GM12878 (cell line): ENCODE data around the gene SDC1. TPM values are rescaled to one million over a fixed set of nuclear protein-coding genes. Genes with fewer than 3 reads are reported as not detected.

Experiments
- ATAC-seq: fragments of 200-7000 bp; cut with Tn5 transposase; 3 replicates; pipeline ENCODE4 v1.9.1; 2020; ENCODE audit warnings: mild to moderate bottlenecking, moderate library complexity
- BruUV-seq: library from RNA; stranded (reverse); fragments of 400-500 nt; replicated peaks from 2 replicates; lab custom pipeline; 2021; lab: Mats Ljungman, UMichigan
- CTCF ChIA-PET: fragments of 300-600 bp; sonication (Branson Sonifier 250); formaldehyde crosslinking; extraction: SDS; loops from one replicate; lab custom pipeline; 2021; ENCODE audit warnings: inconsistent platforms; lab: Yijun Ruan, JAX
- POLR2A ChIA-PET: fragments of 350-600 bp; formaldehyde crosslinking; extraction: SDS; loops from one replicate; lab custom pipeline; 2021; ENCODE audit warnings: inconsistent platforms; lab: Charles Lee
- RAD21 ChIA-PET: fragments of 300-600 bp; sonication (Branson Sonifier 250); formaldehyde crosslinking; loops from one replicate; lab custom pipeline; 2023; ENCODE audit warnings: antibody characterized with exemption; ENCODE audit not compliant: unreplicated experiment; lab: Charles Lee
- SMC1A ChIA-PET: fragments of 300-600 bp; sonication (Branson Sonifier 250); formaldehyde crosslinking; loops from one replicate; lab custom pipeline; 2023; ENCODE audit not compliant: unreplicated experiment, uncharacterized antibody; lab: Charles Lee
- DNase-seq: peaks from one replicate; pipeline ENCODE4 v3.0.0-alpha.2; 2011; ENCODE audit warnings: low read depth, low spot score
- FAIRE-seq: peaks from 3 replicates; lab custom pipeline; 2011; peaks lifted over from hg19 to GRCh38; lab: Jason Lieb, UNC
- H2AFZ ChIP-seq: 2 replicates; pipeline ENCODE4 v1.6.0; 2011; ENCODE audit warnings: low read depth, low read length, control low read depth; ENCODE audit not compliant: control insufficient read depth
- H3K27ac ChIP-seq: 2 replicates; pipeline ENCODE4 v1.5.1; 2011; ENCODE audit warnings: control low read depth; ENCODE audit not compliant: control insufficient read depth, insufficient read depth
- H3K27me3 ChIP-seq, 2 experiments: replicated peaks in 1 of 2; 2 replicates each; pipeline versions ENCODE4 v1.6.0 to v1.6.1; 2011; ENCODE audit warnings: low read length in 1 of 2; ENCODE audit not compliant: control insufficient read depth in 2 of 2, insufficient read depth in 2 of 2
- H3K36me3 ChIP-seq, 2 experiments: 2 replicates each; pipeline ENCODE4 v1.5.1; 2011; ENCODE audit warnings: low read length in 1 of 2; ENCODE audit not compliant: control insufficient read depth in 2 of 2, insufficient read depth in 2 of 2
- H3K4me1 ChIP-seq: 2 replicates; pipeline ENCODE4 v1.6.1; 2011; ENCODE audit warnings: mild to moderate bottlenecking, low read length, moderate library complexity, mixed read lengths; ENCODE audit not compliant: control insufficient read depth, insufficient read depth
- H3K4me2 ChIP-seq: 2 replicates; pipeline ENCODE4 v1.6.0; 2011; ENCODE audit warnings: control low read depth; ENCODE audit not compliant: control insufficient read depth, insufficient read depth
- H3K4me3 ChIP-seq: fragments of 200-600 bp; sonication (generic); 2 replicates; pipeline ENCODE4 v1.5.1; 2016
- H3K79me2 ChIP-seq: 2 replicates; pipeline ENCODE4 v1.6.0; 2011; ENCODE audit warnings: low read length; ENCODE audit not compliant: control insufficient read depth, insufficient read depth
- H3K9ac ChIP-seq: 2 replicates; pipeline ENCODE4 v1.8.0; 2011; ENCODE audit warnings: low read length, control low read depth, mixed read lengths; ENCODE audit not compliant: control insufficient read depth, insufficient read depth
- H3K9me3 ChIP-seq: replicated peaks from 3 replicates; pipeline ENCODE4 v1.5.1; 2011; ENCODE audit warnings: mild to moderate bottlenecking, low read length; ENCODE audit not compliant: control insufficient read depth, insufficient read depth
- H4K20me1 ChIP-seq: 2 replicates; pipeline ENCODE4 v1.6.0; 2011; ENCODE audit not compliant: control insufficient read depth, insufficient read depth
- BHLHE40 ChIP-seq, 2 experiments: fragments of 450-650 bp in 1 of 2; IDR thresholded peaks; 2 replicates each; pipeline ENCODE4 v1.6.1; 2011 to 2017; ENCODE audit warnings: low read depth in 2 of 2, borderline replicate concordance in 1 of 2, improper control_type of control experiment in 1 of 2, low read length in 1 of 2, mild to moderate bottlenecking in 1 of 2
- BMI1 ChIP-seq: fragments of 450-650 bp; IDR thresholded peaks from 2 replicates; pipeline ENCODE4 v1.6.1; 2016; ENCODE audit warnings: mild to moderate bottlenecking, moderate library complexity, borderline replicate concordance
- JUNB ChIP-seq: IDR thresholded peaks from 2 replicates; pipeline ENCODE4 v1.6.1; 2016; ENCODE audit warnings: antibody characterized with exemption, mild to moderate bottlenecking
- SMAD1 ChIP-seq: fragments of 450-650 bp; IDR thresholded peaks from 2 replicates; pipeline ENCODE4 v1.6.1; 2018; ENCODE audit warnings: mild to moderate bottlenecking, low read depth; ENCODE audit not compliant: partially characterized antibody
- SPI1 ChIP-seq: IDR thresholded peaks from 2 replicates; pipeline ENCODE4 v1.6.1; 2011; ENCODE audit warnings: low read depth, mild to moderate bottlenecking, low read length, moderate library complexity, borderline replicate concordance; ENCODE audit not compliant: insufficient read depth
- SREBF2 ChIP-seq: IDR thresholded peaks from 2 replicates; pipeline ENCODE4 v1.6.1; 2012; ENCODE audit warnings: mild to moderate bottlenecking, low read length
- WGBS: methylation state at CpG from one replicate; pipeline ENCODE4 v1.1.6; 2016; ENCODE audit warnings: low lambda C conversion rate; ENCODE audit not compliant: insufficient replicate concordance, insufficient coverage; ENCODE audit errors: missing lambda C conversion rate; 5-methylcytosine and 5-hydroxymethylcytosine counted together
- in situ Hi-C: fragments of 300-500 bp; cut with MboI; formaldehyde crosslinking; loops from 9 replicates; pipeline ENCODE4 v1.14.3; 2018; ENCODE audit warnings: mixed read lengths
- intact Hi-C: fragments of 100-400 bp; cut with micrococcal nuclease; formaldehyde crosslinking; loops from one replicate; pipeline ENCODE4 v1.14.2; 2022; ENCODE audit not compliant: unreplicated experiment
- polyA plus RNA-seq, 11 experiments: library from polyadenylated mRNA; depleted of rRNA in 4 of 11; unstranded in 6 of 11; stranded (reverse) in 5 of 11; fragments of >200 nt; fragmentation: Nextera tagmentation in 4 of 11; fragmentation: Illumina TruSeq in 1 of 11; extraction: Ambion mirVana in 4 of 11; extraction: Trizol in 1 of 11; gene quantifications; 1 replicate in 1 of 11; 2 replicates in 10 of 11; pipeline versions ENCODE4 v1.2.1 to v1.2.3, GENCODE V29; 2011 to 2016; ENCODE audit warnings: inconsistent platforms in 2 of 11, missing spikeins in 2 of 11, low read depth in 1 of 11
- total RNA-seq, 4 experiments: library from RNA; depleted of rRNA in 3 of 4; stranded (reverse); fragments of >200 nt in 3 of 4; fragmentation: Illumina TruSeq in 1 of 4; extraction: Trizol in 1 of 4; gene quantifications; 2 replicates each; pipeline versions ENCODE4 v1.2.1 to v1.2.3, GENCODE V29; 2013 to 2021
- TF ChIP-seq, protein P1 (sequence below): fragments of 450-650 bp; IDR thresholded peaks from 2 replicates; pipeline ENCODE4 v1.6.1; 2016; ENCODE audit warnings: mild to moderate bottlenecking
- TF ChIP-seq, protein P2 (sequence below), 3 experiments: IDR thresholded peaks in 2 of 3; conservative IDR thresholded peaks in 1 of 3; 2 replicates each; pipeline ENCODE4 v1.5.1; 2011; ENCODE audit warnings: low read depth in 3 of 3, low read length in 3 of 3, mild to moderate bottlenecking in 3 of 3, control low read depth in 2 of 3, moderate library complexity in 2 of 3, inconsistent platforms in 1 of 3, mixed read lengths in 1 of 3; ENCODE audit not compliant: control insufficient read depth in 2 of 3, insufficient read depth in 1 of 3; ENCODE audit errors: extremely low read depth in 1 of 3
- TF ChIP-seq, protein P3 (sequence below): fragments of 450-650 bp; IDR thresholded peaks from 2 replicates; pipeline ENCODE4 v1.6.1; 2017; ENCODE audit warnings: borderline replicate concordance

The SDC1 gene
- total and polyA plus RNA-seq, 10 of the 15 experiments (the other 5 are each of a cell fraction or from before 2014, with no cell fraction given): 0.85 to 36.8 (median 23.7) TPM

DNA sequence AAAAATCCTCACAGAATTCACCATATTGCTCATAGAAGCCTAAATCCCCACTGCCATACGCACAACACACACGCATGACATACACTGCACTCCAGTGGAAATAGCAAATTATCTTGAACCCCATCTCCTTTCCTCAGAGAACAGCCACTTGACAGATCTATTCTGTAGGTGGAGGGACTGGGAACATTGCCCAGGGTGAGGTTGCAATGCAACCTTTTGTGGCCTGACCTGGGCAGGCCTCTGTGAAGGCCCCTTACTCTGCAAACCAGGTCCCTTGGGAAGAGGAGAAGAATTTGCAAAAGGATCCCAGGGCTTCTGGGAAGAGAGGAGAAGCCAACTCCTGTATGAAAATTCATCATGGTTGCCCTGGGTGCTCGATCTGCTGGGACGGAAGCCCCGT is 51.9 kb downstream of the SDC1 start:
- H3K4me2 ChIP-seq: no peak overlapping the region
- BruUV-seq: no TSS peak
- SMC1A ChIA-PET: no interaction called here
- no peaks in the 10 kb centered on the region for H4K20me1 ChIP-seq
- H3K27me3 ChIP-seq: no peaks in the 10 kb centered on the region; a peak in 1 of 4 replicates
- H3K36me3 ChIP-seq: no peaks in the 10 kb centered on the region
- H2AFZ ChIP-seq: no peak overlapping the region
- H3K9ac ChIP-seq: no peak overlapping the region
- RAD21 ChIA-PET: interaction anchor here (0.5 to 1.2 kb wide), 2 partner anchors 41 to 269 kb away, joined by 3 to 6 read pairs; no protein-coding TSS in a partner anchor
- WGBS: 73% methylated on average over 5 of the region's 5 CpGs
- POLR2A ChIA-PET: no interaction called here
- H3K9me3 ChIP-seq: no peaks in the 10 kb centered on the region
- intact Hi-C loops: loop anchor here (5.0 kb wide), 1 partner anchor 36 kb away; no protein-coding TSS in a partner anchor
- ATAC-seq: no peak
- no peak overlapping the region for H3K27ac ChIP-seq
- FAIRE-seq: no peak
- DNase-seq: no peak
- H3K79me2 ChIP-seq: no peaks in the 10 kb centered on the region
- in situ Hi-C loops: no loop called here
- CTCF ChIA-PET: interaction anchor here (0.6 to 1.3 kb wide), 2 partner anchors 53 to 571 kb away, joined by 3 to 6 read pairs; no protein-coding TSS in a partner anchor
- TF ChIP-seq SREBF2: no peak
- TF ChIP-seq SPI1: no peak
- no peaks in the 10 kb centered on the region for H3K4me1 ChIP-seq
- H3K4me3 ChIP-seq: no peak overlapping the region

DNA sequence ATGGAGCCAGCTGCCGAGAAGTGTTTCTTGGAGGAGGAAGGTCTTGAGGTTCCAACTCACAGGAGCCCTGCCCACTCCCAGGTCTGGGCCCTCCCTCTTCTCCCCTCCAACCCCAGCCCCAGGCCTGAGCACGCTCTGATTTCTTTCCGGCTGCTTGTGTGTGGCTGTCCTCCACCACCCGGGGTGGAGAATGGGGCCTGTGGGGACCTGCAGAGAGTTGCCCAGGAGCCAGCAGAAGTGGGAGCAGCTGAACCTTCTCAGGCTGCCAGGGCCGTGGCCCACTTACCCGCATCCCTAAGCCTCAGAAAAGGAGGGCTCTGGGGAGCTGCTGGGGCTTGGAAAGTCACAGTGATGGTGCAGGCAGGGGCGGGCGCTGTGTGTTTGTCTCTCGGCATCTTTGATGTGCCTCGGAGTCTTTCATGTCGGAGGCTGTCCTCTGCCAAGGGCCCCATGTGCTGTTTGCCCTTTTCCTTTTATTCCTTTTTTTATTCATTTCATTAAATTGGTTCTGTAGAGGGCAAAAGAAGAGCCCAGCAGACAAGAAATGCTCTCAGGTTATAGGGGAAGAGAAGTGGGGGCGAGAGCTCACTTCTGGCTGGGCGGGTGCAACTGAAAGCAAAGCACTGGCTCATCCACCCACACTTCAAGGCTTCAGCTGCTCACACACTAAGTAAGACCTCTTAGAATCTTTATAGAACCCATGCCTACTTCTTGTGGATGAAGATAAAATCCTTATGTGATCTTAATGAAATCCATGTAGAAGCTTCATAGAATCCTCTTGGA is 52.5 kb downstream of the SDC1 start:
- H4K20me1 ChIP-seq: no peaks in the 10 kb centered on the region
- RAD21 ChIA-PET: interaction anchor here (0.5 to 1.2 kb wide), 2 partner anchors 42 to 269 kb away, joined by 3 to 6 read pairs; no protein-coding TSS in a partner anchor
- H3K9ac ChIP-seq: no peak overlapping the region
- in situ Hi-C loops (no loop called here), intact Hi-C loops (loop anchor here (5.0 kb wide), 1 partner anchor 35 kb away; no protein-coding TSS in a partner anchor)
- SMC1A ChIA-PET: no interaction called here
- 0 out of 3 replicates have a peak, but pooled peaks have one; percentile 14 for ATAC-seq
- no TSS peak for BruUV-seq
- TF ChIP-seq, protein P1, sequence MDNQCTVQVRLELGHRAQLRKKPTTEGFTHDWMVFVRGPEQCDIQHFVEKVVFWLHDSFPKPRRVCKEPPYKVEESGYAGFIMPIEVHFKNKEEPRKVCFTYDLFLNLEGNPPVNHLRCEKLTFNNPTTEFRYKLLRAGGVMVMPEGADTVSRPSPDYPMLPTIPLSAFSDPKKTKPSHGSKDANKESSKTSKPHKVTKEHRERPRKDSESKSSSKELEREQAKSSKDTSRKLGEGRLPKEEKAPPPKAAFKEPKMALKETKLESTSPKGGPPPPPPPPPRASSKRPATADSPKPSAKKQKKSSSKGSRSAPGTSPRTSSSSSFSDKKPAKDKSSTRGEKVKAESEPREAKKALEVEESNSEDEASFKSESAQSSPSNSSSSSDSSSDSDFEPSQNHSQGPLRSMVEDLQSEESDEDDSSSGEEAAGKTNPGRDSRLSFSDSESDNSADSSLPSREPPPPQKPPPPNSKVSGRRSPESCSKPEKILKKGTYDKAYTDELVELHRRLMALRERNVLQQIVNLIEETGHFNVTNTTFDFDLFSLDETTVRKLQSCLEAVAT: no peak
- no peak for TF ChIP-seq SMAD1
- TF ChIP-seq, protein P2, sequence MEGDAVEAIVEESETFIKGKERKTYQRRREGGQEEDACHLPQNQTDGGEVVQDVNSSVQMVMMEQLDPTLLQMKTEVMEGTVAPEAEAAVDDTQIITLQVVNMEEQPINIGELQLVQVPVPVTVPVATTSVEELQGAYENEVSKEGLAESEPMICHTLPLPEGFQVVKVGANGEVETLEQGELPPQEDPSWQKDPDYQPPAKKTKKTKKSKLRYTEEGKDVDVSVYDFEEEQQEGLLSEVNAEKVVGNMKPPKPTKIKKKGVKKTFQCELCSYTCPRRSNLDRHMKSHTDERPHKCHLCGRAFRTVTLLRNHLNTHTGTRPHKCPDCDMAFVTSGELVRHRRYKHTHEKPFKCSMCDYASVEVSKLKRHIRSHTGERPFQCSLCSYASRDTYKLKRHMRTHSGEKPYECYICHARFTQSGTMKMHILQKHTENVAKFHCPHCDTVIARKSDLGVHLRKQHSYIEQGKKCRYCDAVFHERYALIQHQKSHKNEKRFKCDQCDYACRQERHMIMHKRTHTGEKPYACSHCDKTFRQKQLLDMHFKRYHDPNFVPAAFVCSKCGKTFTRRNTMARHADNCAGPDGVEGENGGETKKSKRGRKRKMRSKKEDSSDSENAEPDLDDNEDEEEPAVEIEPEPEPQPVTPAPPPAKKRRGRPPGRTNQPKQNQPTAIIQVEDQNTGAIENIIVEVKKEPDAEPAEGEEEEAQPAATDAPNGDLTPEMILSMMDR (IDR thresholded peaks at IDR 0.05 in 2 of 3, conservative IDR thresholded peaks at IDR 0.05 in 1 of 3; ENCODE audit: control insufficient read depth in 2 of 3, extremely low read depth in 1 of 3, insufficient read depth in 1 of 3, low read depth in 3 of 3, low read length in 3 of 3): no peak
- no peak for TF ChIP-seq JUNB
- no peak for TF ChIP-seq BHLHE40 (IDR thresholded peaks at IDR 0.05; ENCODE audit: borderline replicate concordance in 1 of 2, low read depth in 2 of 2, low read length in 1 of 2)
- TF ChIP-seq BMI1: no peak
- TF ChIP-seq, protein P3, sequence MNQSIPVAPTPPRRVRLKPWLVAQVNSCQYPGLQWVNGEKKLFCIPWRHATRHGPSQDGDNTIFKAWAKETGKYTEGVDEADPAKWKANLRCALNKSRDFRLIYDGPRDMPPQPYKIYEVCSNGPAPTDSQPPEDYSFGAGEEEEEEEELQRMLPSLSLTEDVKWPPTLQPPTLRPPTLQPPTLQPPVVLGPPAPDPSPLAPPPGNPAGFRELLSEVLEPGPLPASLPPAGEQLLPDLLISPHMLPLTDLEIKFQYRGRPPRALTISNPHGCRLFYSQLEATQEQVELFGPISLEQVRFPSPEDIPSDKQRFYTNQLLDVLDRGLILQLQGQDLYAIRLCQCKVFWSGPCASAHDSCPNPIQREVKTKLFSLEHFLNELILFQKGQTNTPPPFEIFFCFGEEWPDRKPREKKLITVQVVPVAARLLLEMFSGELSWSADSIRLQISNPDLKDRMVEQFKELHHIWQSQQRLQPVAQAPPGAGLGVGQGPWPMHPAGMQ: no peak
- CTCF ChIA-PET: interaction anchor here (0.6 to 1.3 kb wide), 2 partner anchors 53 to 264 kb away, joined by 3 to 6 read pairs; no protein-coding TSS in a partner anchor
- WGBS: 63% methylated on average over 11 of the region's 13 CpGs
- POLR2A ChIA-PET: no interaction called here
- no peak overlapping the region for H3K4me2 ChIP-seq
- no peak overlapping the region for H3K27ac ChIP-seq
- H3K27me3 ChIP-seq: no peaks in the 10 kb centered on the region; a peak in 1 of 4 replicates
- no peak overlapping the region for H3K4me3 ChIP-seq
- H3K4me1 ChIP-seq: no peaks in the 10 kb centered on the region
- no peak for FAIRE-seq
- H3K36me3 ChIP-seq: no peaks in the 10 kb centered on the region
- H3K9me3 ChIP-seq: no peaks in the 10 kb centered on the region
- no peaks in the 10 kb centered on the region for H3K79me2 ChIP-seq
- DNase-seq: no peak
- H2AFZ ChIP-seq: no peak overlapping the region
